Trophoblast cell (in vitro differentiated cells and primary cell): Measurements from ENCODE around the gene CACNA1H.
A peak's percentile ranks its signal among the peaks of the same experiment; 100 is the strongest.

Experiments used
- DNase-seq, 2 donors: peaks; one replicate each; pipeline ENCODE4 v3.0.0-alpha.2; 2016
- H2AFZ ChIP-seq: 2 replicates; pipeline ENCODE4 v1.6.1; 2013; ENCODE audit warnings: low read length, moderate library complexity, mild to moderate bottlenecking; ENCODE audit not compliant: insufficient read depth, poor library complexity
- H2AK5ac ChIP-seq: 2 replicates; pipeline ENCODE4 v1.6.1; 2013; ENCODE audit warnings: mild to moderate bottlenecking, low read length
- H2BK120ac ChIP-seq: 2 replicates; pipeline ENCODE4 v1.6.1; 2013; ENCODE audit warnings: low read length, mild to moderate bottlenecking, moderate library complexity; ENCODE audit not compliant: insufficient read depth, poor library complexity
- H2BK12ac ChIP-seq: 2 replicates; pipeline ENCODE4 v1.6.1; 2013; ENCODE audit warnings: mild to moderate bottlenecking, low read length, moderate library complexity
- H2BK5ac ChIP-seq: 2 replicates; pipeline ENCODE4 v1.6.1; 2013; ENCODE audit warnings: low read length, low read depth, moderate library complexity, mild to moderate bottlenecking; ENCODE audit not compliant: poor library complexity
- H3K14ac ChIP-seq: 2 replicates; pipeline ENCODE4 v1.6.1; 2013; ENCODE audit warnings: mild to moderate bottlenecking, low read length
- H3K18ac ChIP-seq: 2 replicates; pipeline ENCODE4 v1.6.1; 2013; ENCODE audit warnings: mild to moderate bottlenecking, low read length
- H3K23ac ChIP-seq: 2 replicates; pipeline ENCODE4 v1.6.1; 2013; ENCODE audit warnings: low read length
- H3K27ac ChIP-seq: 2 replicates; pipeline ENCODE4 v1.5.1; 2013; ENCODE audit warnings: low read depth, mild to moderate bottlenecking, inconsistent platforms, low read length, moderate library complexity
- H3K27me3 ChIP-seq: 2 replicates; pipeline ENCODE4 v1.6.1; 2013; ENCODE audit warnings: inconsistent platforms, mild to moderate bottlenecking, low read length, moderate library complexity; ENCODE audit not compliant: insufficient read depth
- H3K36me3 ChIP-seq, 2 experiments: 1 replicate in 1 of 2; 2 replicates in 1 of 2; pipeline ENCODE4 v1.6.1; 2013; ENCODE audit warnings: low read length in 2 of 2, mild to moderate bottlenecking in 2 of 2, moderate library complexity in 1 of 2; ENCODE audit not compliant: insufficient read depth in 2 of 2, control insufficient read depth in 1 of 2
- H3K4ac ChIP-seq: 2 replicates; pipeline ENCODE4 v1.6.1; 2013; ENCODE audit warnings: low read depth, mild to moderate bottlenecking, low read length, moderate library complexity
- H3K4me1 ChIP-seq, 2 experiments: 1 replicate in 1 of 2; 2 replicates in 1 of 2; pipeline ENCODE4 v1.6.1; 2013; ENCODE audit warnings: low read length in 2 of 2, mild to moderate bottlenecking in 2 of 2, moderate library complexity in 1 of 2; ENCODE audit not compliant: insufficient read depth in 2 of 2, control insufficient read depth in 1 of 2
- H3K4me2 ChIP-seq: 2 replicates; pipeline ENCODE4 v1.6.1; 2013; ENCODE audit warnings: inconsistent platforms, mild to moderate bottlenecking, low read length, moderate library complexity
- H3K4me3 ChIP-seq: 2 replicates; pipeline ENCODE4 v1.5.1; 2013; ENCODE audit warnings: mild to moderate bottlenecking, low read depth, low read length, inconsistent platforms
- H3K79me1 ChIP-seq: one replicate; pipeline ENCODE4 v1.6.1; 2013; ENCODE audit warnings: low read length
- H3K79me2 ChIP-seq: 2 replicates; pipeline ENCODE4 v1.6.1; 2013; ENCODE audit warnings: low read length, mild to moderate bottlenecking; ENCODE audit not compliant: control insufficient read depth, insufficient read depth, poor library complexity
- H3K9ac ChIP-seq: 2 replicates; pipeline ENCODE4 v1.6.1; 2013; ENCODE audit warnings: mild to moderate bottlenecking, low read length
- H3K9me3 ChIP-seq: 2 replicates; pipeline ENCODE4 v1.6.1; 2013; ENCODE audit warnings: low read depth, mild to moderate bottlenecking, control low read depth, inconsistent platforms, low read length; ENCODE audit not compliant: insufficient read depth
- H4K12ac ChIP-seq: 2 replicates; pipeline ENCODE4 v1.6.1; 2013; ENCODE audit warnings: low read depth, mild to moderate bottlenecking, low read length, moderate library complexity
- H4K8ac ChIP-seq: 2 replicates; pipeline ENCODE4 v1.6.1; 2013; ENCODE audit warnings: low read depth, mild to moderate bottlenecking, low read length, moderate library complexity
- H4K91ac ChIP-seq: one replicate; pipeline ENCODE4 v1.6.1; 2013; ENCODE audit warnings: low read depth, mild to moderate bottlenecking, low read length, moderate library complexity
- WGBS: extraction: QIAGEN DNeasy Blood & Tissue Kit; methylation state at CpG from one replicate; pipeline ENCODE4 v1.1.7; 2013; ENCODE audit warnings: missing lambda C conversion rate; ENCODE audit not compliant: insufficient read length, insufficient coverage; ENCODE audit errors: extremely low coverage; 5-methylcytosine and 5-hydroxymethylcytosine counted together

Gene CACNA1H

DNA sequence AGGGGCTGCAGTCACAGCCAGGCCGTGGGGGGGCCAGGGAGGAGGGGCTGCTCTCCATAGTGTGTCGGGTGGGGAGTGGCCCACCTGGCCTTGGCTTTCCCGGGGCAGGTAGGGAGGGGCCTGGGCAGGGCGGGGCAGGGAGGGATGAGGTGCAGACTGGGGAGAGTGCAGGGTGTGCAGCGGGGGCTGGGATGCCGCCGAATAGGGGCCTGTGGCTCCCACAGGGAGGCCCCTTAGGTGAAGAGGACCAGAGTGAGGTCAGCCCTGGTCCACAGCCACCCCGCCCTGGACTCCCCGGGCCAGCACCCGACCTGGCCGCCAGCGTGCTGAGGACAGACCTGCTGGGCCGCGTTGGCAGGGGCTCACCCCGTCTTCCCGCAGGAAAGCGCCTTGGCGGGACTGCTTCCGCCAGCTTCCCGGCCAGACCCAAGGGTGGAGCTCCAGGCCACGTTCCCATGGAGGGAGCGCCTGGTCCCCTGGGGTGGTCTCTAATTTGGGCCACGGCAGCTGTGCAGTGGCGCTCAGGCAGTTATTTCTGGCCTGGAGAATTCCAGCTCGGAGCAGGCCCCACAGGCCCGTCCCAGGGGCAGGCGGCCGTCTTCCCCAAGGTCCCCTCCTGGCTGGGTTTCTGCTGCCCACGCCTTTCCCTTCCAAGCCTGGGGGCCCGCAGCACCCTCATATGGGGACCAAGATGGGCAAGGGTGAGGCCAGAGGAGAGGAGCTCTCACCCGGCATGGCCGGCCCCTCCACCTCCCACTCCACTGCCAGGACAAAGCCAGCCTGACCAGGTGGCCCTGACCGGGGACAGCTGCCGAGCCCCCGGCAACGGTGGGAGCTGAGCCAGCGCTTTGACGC is 27.9 kb downstream of the CACNA1H start:
- H3K23ac ChIP-seq: no peak overlapping the region
- H3K9ac ChIP-seq: no peak overlapping the region

DNA sequence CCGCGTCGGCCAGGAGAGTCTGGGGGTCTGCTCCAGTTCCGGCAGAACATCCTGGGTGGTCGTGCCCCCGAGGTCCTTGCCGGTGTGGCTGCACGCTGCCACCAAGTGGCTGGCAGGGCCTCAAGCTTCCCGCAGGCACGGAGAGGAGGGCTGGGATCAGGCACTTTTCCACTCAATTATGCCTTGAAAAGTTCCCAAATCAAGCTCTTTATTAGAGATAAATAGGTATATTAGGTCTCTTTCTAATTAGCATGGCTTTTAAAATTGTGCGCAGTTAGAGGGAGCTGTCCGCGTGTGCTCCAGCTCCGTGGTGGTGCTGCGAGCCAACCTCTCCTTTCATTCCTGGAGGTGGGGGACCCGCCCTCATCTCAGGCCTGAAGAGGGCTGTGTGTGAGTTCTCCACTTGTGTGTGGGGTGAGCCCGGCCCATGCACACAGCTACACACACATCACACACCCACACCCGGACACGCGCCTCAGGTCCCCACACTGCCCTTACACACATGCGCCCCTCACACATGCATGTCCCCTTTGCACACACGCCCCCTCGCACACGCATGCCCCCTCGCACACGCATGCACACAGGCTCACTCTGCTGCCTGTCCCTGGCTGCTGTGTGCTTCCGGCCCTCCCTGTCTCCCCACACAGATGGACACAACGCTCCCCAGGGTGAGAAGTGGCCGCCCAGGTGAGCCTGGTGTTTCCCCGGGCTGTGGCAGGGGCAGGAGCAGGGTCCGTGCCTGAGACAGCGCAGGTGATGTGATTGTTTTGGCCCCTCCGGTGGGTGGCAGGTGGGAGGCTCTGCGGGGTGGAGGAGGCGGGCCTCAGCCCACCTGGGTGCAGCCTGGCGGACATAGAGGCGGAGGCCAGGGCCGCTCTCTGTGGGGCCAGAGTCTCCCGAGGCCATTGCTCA is 28.8 kb downstream of the CACNA1H start:
- WGBS: no CpG with 5 or more reads among the region's 39 CpGs

More for the DNA sequence above, 27.9 kb downstream of the CACNA1H start:
- Histone ChIP-seq H3K14ac (no peak overlapping the region), H4K91ac (no peak overlapping the region), H4K8ac (no peak overlapping the region), H4K12ac (no peak overlapping the region), H3K4me2 (no peak overlapping the region), H2BK5ac (no peak overlapping the region), H3K4me3 (no peak overlapping the region), H3K4ac (no peak overlapping the region), H2BK12ac (no peak overlapping the region), H3K27ac (no peak overlapping the region), H3K79me2 (no peaks in the 10 kb centered on the region), H2AK5ac (no peak overlapping the region), H3K36me3 (no peaks in the 10 kb centered on the region), H3K79me1 (peaks cover 2% of the 10 kb centered on the region), H3K9me3 (no peaks in the 10 kb centered on the region), H2BK120ac (no peak overlapping the region), H3K4me1 (peaks cover 5 to 10% of the 10 kb centered on the region in 2 experiments), H3K18ac (no peak overlapping the region), H2AFZ (no peak overlapping the region), H3K27me3 (no peaks in the 10 kb centered on the region)
- no CpG with 5 or more reads among the region's 38 CpGs for WGBS
- DNase-seq: no peak

GRCh38 chr16:1182316-1182671 is 29.4 kb downstream of the CACNA1H start:
- H3K4ac ChIP-seq: no peak overlapping the region
- H3K79me2 ChIP-seq: no peaks in the 10 kb centered on the region
- H3K4me3 ChIP-seq: no peak overlapping the region
- peaks cover 5 to 10% of the 10 kb centered on the region in 2 experiments for H3K4me1 ChIP-seq
- peak; percentile 25 to 59 for DNase-seq
- no peak overlapping the region for H2BK5ac ChIP-seq
- H4K12ac ChIP-seq: no peak overlapping the region
- H4K8ac ChIP-seq: no peak overlapping the region
- WGBS: no CpG with 5 or more reads among the region's 19 CpGs
- no peak overlapping the region for H2AK5ac ChIP-seq
- no peak overlapping the region for H3K23ac ChIP-seq
- H2AFZ ChIP-seq: no peak overlapping the region
- H2BK120ac ChIP-seq: no peak overlapping the region
- no peak overlapping the region for H3K14ac ChIP-seq
- H3K4me2 ChIP-seq: no peak overlapping the region
- no peak overlapping the region for H3K27ac ChIP-seq
- no peaks in the 10 kb centered on the region for H3K36me3 ChIP-seq
- H3K79me1 ChIP-seq: peaks cover 2% of the 10 kb centered on the region
- no peak overlapping the region for H2BK12ac ChIP-seq
- H3K9me3 ChIP-seq: no peaks in the 10 kb centered on the region
- peak overlapping the region; percentile 46 for H4K91ac ChIP-seq
- no peak overlapping the region for H3K9ac ChIP-seq
- H3K18ac ChIP-seq: no peak overlapping the region
- H3K27me3 ChIP-seq: no peaks in the 10 kb centered on the region

More for the DNA sequence above, 28.8 kb downstream of the CACNA1H start:
- no peaks in the 10 kb centered on the region for H3K27me3 ChIP-seq
- H2AK5ac ChIP-seq: no peak overlapping the region
- DNase-seq: no peak
- H3K79me1 ChIP-seq: peaks cover 2% of the 10 kb centered on the region
- H3K36me3 ChIP-seq: no peaks in the 10 kb centered on the region
- H2BK12ac ChIP-seq: no peak overlapping the region
- H3K23ac ChIP-seq: no peak overlapping the region
- H3K4me2 ChIP-seq: no peak overlapping the region
- H2BK5ac ChIP-seq: no peak overlapping the region
- H2AFZ ChIP-seq: no peak overlapping the region
- no peak overlapping the region for H4K8ac ChIP-seq
- no peak overlapping the region for H2BK120ac ChIP-seq
- H4K12ac ChIP-seq: no peak overlapping the region
- H3K4ac ChIP-seq: no peak overlapping the region
- H3K18ac ChIP-seq: no peak overlapping the region
- H4K91ac ChIP-seq: no peak overlapping the region
- no peak overlapping the region for H3K9ac ChIP-seq
- peaks cover 5 to 10% of the 10 kb centered on the region in 2 experiments for H3K4me1 ChIP-seq
- H3K79me2 ChIP-seq: no peaks in the 10 kb centered on the region
- no peaks in the 10 kb centered on the region for H3K9me3 ChIP-seq
- H3K27ac ChIP-seq: no peak overlapping the region
- H3K14ac ChIP-seq: no peak overlapping the region
- H3K4me3 ChIP-seq: peak overlapping the region; percentile 47

- Histone ChIP-seq H3K79me2 (no peaks in the 10 kb centered on the region), H3K9ac (no peak overlapping the region), H3K36me3 (no peaks in the 10 kb centered on the region), H4K91ac (peak overlapping the region; percentile 46), H3K27me3 (no peaks in the 10 kb centered on the region), H2BK12ac (no peak overlapping the region), H2BK120ac (no peak overlapping the region), H2AFZ (no peak overlapping the region), H3K4me3 (no peak overlapping the region), H3K79me1 (peaks cover 2% of the 10 kb centered on the region), H3K18ac (no peak overlapping the region), H2AK5ac (no peak overlapping the region), H3K14ac (no peak overlapping the region), H3K23ac (no peak overlapping the region), H2BK5ac (no peak overlapping the region), H3K9me3 (no peaks in the 10 kb centered on the region), H3K4ac (no peak overlapping the region), H4K12ac (no peak overlapping the region), H3K4me2 (no peak overlapping the region), H4K8ac (no peak overlapping the region), H3K27ac (no peak overlapping the region), H3K4me1 (peaks cover 5 to 10% of the 10 kb centered on the region in 2 experiments)
- WGBS: no CpG with 5 or more reads among the region's 45 CpGs
- DNase-seq: peak in 1 of 2 donors; percentile 48
Measured at GRCh38 chr16:1182950-1183907, 30.3 kb downstream of the CACNA1H start.
